Measurements from ENCODE around the gene ARHGAP42.

DNA sequence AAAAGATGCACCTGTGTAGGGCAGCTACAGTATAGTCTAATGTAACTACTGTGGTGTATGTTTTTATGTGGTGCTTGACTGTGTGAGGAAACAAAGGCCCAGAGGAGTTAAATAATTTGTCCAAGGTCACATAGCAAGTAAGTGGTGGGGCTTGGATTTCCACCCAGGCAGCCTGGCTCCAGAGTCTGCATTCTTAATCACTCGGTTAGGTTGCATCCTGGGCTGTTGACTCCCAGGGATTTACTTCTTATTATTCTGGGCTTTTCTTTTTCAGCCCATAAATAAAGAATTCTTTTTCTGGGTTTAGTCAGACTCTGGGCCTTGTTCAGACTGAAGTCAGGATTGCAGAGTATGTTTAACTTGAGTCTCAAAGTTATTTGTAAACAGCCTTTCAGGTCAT, 82.1 kb downstream of the ARHGAP42 start:
- TF ChIP-seq SPI1 (IDR thresholded peaks at IDR 0.05; ENCODE audit: borderline replicate concordance, low read depth) (no peak), POLR2AphosphoS5 (IDR thresholded peaks at IDR 0.05; ENCODE audit: low read depth) (no peak), REST (IDR thresholded peaks at IDR 0.05; ENCODE audit: insufficient replicate concordance, low read depth) (no peak)
- TF ChIP-seq, protein P1, sequence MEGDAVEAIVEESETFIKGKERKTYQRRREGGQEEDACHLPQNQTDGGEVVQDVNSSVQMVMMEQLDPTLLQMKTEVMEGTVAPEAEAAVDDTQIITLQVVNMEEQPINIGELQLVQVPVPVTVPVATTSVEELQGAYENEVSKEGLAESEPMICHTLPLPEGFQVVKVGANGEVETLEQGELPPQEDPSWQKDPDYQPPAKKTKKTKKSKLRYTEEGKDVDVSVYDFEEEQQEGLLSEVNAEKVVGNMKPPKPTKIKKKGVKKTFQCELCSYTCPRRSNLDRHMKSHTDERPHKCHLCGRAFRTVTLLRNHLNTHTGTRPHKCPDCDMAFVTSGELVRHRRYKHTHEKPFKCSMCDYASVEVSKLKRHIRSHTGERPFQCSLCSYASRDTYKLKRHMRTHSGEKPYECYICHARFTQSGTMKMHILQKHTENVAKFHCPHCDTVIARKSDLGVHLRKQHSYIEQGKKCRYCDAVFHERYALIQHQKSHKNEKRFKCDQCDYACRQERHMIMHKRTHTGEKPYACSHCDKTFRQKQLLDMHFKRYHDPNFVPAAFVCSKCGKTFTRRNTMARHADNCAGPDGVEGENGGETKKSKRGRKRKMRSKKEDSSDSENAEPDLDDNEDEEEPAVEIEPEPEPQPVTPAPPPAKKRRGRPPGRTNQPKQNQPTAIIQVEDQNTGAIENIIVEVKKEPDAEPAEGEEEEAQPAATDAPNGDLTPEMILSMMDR (IDR thresholded peaks at IDR 0.05; ENCODE audit: insufficient read depth, low read length): no peak

Measured in HL-60 (cell line).